PC-9 (cell line): ENCODE data around the gene MRM3.
A peak's percentile ranks its signal among the peaks of the same experiment; 100 is the strongest.

ENCODE experiments used
- CTCF ChIP-seq: fragments of 200-600 bp; sonication (generic); conservative IDR thresholded peaks from 2 replicates; pipeline ENCODE4 v1.6.1; 2017; ENCODE audit warnings: mixed run types, antibody characterized with exemption, mild to moderate bottlenecking, moderate library complexity
- EZH2 ChIP-seq: fragments of 200-600 bp; sonication (generic); IDR thresholded peaks from 2 replicates; pipeline ENCODE4 v1.8.0; 2017; ENCODE audit warnings: antibody characterized with exemption, low read depth

GRCh38 chr17:752002-752619 lies 30.0 kb upstream of the MRM3 start, which contains the start of gene GEMIN4:
- TF ChIP-seq EZH2 (no peak), CTCF (peak; percentile 92)
